Hair follicular keratinocyte (primary cell): ENCODE results near the gene ZYG11A. TPM values are rescaled to one million over a fixed set of nuclear protein-coding genes. Genes with fewer than 3 reads are reported as not detected.

Source experiments
- total RNA-seq: library from RNA; depleted of rRNA; stranded (reverse); fragments of >200 nt; gene quantifications from 2 replicates; pipeline ENCODE4 v1.2.3, GENCODE V29; 2015

ZYG11A gene
- total RNA-seq, result 0.08 and 0.91 TPM in 2 replicates

DNA sequence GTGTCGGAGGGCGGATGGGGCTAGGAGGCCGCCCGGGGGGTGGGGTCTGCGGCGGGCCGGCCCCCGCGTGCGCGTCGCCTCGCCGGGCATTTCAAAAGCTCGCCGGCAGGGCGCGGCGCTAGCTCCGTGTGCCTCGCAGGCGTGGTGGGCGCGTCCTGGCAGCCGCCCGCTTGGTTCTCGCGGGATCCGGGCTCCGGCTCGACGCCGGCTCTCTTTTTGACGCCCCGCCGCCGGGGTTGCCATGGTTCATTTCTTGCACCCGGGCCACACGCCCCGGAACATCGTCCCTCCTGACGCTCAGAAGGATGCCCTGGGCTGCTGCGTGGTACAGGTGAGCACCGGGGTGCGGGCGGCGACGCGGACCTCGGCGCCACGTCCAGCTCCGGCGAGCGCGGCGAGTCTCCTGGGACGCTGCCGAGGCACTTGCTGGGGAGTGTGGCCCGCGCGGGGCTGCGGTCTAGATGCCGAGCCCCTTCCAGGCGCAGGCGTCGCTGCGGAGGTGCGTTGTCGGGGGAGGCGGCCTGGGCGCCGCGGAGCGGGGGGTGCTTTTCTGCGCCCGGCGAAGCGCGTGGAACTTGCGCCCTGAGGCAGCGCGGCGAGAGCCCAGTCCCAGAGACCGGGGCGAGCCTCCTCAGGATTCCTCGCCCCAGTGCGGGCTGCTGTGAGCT lies at the start of gene ZYG11A:
ZYG11A (plus strand) TSS at position 118 of the 668 bp plus-strand sequence; CDS start at position 242, 124 bp downstream.

DNA sequence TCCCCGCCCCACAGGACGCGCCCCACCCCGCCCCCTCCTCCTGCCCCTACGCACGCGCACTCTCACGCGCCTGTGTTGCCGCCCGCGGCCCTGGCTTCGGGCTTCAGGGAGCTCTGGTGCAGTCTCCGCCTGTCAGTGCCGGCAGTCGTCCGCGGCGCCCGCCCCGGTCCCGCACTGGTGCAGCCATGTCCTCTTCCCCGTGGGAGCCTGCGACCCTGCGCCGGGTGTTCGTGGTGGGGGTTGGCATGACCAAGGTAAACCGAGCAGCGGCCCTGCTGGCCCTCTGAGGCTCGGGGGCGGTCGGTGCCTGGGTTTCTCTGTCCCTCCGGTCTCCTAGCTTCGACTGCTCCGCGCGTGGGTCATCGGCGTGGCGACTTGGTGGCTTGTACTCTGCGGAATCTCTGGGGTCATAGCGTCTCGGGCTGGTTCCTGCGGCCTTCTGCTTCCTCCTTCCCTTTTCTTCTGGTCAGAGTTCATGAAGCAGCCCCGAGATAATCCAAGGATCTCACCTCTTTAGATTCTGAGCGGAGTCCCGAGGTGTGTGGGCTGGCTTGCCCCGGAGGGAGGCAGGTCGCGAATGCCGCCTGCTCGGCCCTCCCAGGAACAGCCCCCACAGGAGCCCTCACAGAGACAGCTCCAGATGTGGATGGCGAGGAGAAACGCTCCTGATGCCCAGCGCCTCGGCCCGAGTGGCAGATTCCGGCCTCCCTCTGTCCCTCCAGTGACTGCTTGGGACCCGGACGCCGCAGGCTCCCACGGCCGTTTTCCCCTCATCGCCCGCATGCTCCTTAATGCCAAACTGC lies 84.9 kb downstream of the ZYG11A start, which contains the start of gene SCP2:
SCP2 (plus strand) TSS at position 65 of the 803 bp plus-strand sequence; CDS start at position 186, 121 bp downstream.

Other genes starting within 250 kb of the ZYG11A start
- 6.1 and 7.7 TPM in 2 replicates for gene GPX7, start 240.4 kb upstream of the ZYG11A start, total RNA-seq
- gene SHISAL2A, start 209.6 kb upstream of the ZYG11A start, total RNA-seq, result not detected in 2 replicates
- 11.9 and 15.8 TPM in 2 replicates for gene COA7, start 144.4 kb upstream of the ZYG11A start, total RNA-seq
- 14.2 and 17.7 TPM in 2 replicates for gene ZYG11B, start 116.3 kb upstream of the ZYG11A start, total RNA-seq
- 21.6 and 21.9 TPM in 2 replicates for gene ECHDC2, start 79.0 kb downstream of the ZYG11A start, total RNA-seq
- 86.2 and 102 TPM in 2 replicates for gene SCP2, start 84.5 kb downstream of the ZYG11A start, total RNA-seq
- not detected in 2 replicates for gene PODN, start 219.5 kb downstream of the ZYG11A start, total RNA-seq